Neural cell (in vitro differentiated cells): Measurements from ENCODE around the gene ARL14EPL. TPM values are rescaled to one million over a fixed set of nuclear protein-coding genes. Genes with fewer than 3 reads are reported as not detected.

Source experiments
- H2AFZ ChIP-seq: fragments of 200-600, 300-800 bp; sonication (generic), shearing (Covaris generic); 2 replicates; pipeline ENCODE4 v1.6.0; 2014; ENCODE audit warnings: low read depth, mild to moderate bottlenecking, antibody characterized with exemption, low read length, moderate library complexity
- H3F3A ChIP-seq: fragments of 200-600 bp; shearing (Covaris generic); 2 replicates; pipeline ENCODE4 v1.6.1; 2016; ENCODE audit warnings: mild to moderate bottlenecking, moderate library complexity, mixed read lengths, antibody characterized with exemption, low read length; ENCODE audit not compliant: insufficient read depth, poor library complexity, severe bottlenecking
- H3K27ac ChIP-seq: fragments of 200-600, 300-800 bp; sonication (generic), shearing (Covaris generic); 2 replicates; pipeline ENCODE4 v1.5.1; 2014; ENCODE audit warnings: mild to moderate bottlenecking, low read length, moderate library complexity
- H3K27me3 ChIP-seq: fragments of 300-800, 200-600 bp; sonication (generic), shearing (Covaris generic); 2 replicates; pipeline ENCODE4 v1.6.0; 2014; ENCODE audit warnings: mild to moderate bottlenecking, low read depth, low read length, moderate library complexity; ENCODE audit not compliant: insufficient read depth
- H3K36me3 ChIP-seq: fragments of 300-800, 200-600 bp; sonication (generic), shearing (Covaris generic); 2 replicates; pipeline ENCODE4 v1.5.1; 2014; ENCODE audit warnings: mild to moderate bottlenecking, antibody characterized with exemption, low read length, moderate library complexity; ENCODE audit not compliant: insufficient read depth
- H3K4me2 ChIP-seq: fragments of 300-800, 200-600 bp; sonication (generic), shearing (Covaris generic); 2 replicates; pipeline ENCODE4 v1.6.0; 2014; ENCODE audit warnings: mild to moderate bottlenecking, low read length
- H3K4me3 ChIP-seq: fragments of 300-800, 200-600 bp; sonication (generic), shearing (Covaris generic); 2 replicates; pipeline ENCODE4 v1.5.1; 2014; ENCODE audit warnings: mild to moderate bottlenecking, low read length, moderate library complexity
- H3K79me2 ChIP-seq: fragments of 200-600 bp; shearing (Covaris generic); replicated peaks from 2 replicates; pipeline ENCODE4 v1.6.0; 2014; ENCODE audit warnings: mild to moderate bottlenecking, low read length, moderate library complexity; ENCODE audit not compliant: insufficient read depth
- H3K9ac ChIP-seq: fragments of 300-800, 200-600 bp; sonication (generic), shearing (Covaris generic); 2 replicates; pipeline ENCODE4 v1.6.1; 2016; ENCODE audit warnings: mild to moderate bottlenecking, low read length, mixed read lengths
- H3K9me2 ChIP-seq: fragments of 200-600 bp; shearing (Covaris generic); 2 replicates; pipeline ENCODE4 v1.6.1; 2016; ENCODE audit warnings: mild to moderate bottlenecking, low read length, mixed read lengths; ENCODE audit not compliant: insufficient read depth
- H3K9me3 ChIP-seq: fragments of 200-600, 300-800 bp; sonication (generic), shearing (Covaris generic); 2 replicates; pipeline ENCODE4 v1.6.1; 2016; ENCODE audit warnings: mild to moderate bottlenecking, mixed run types, low read length, moderate library complexity, mixed read lengths
- H4K20me1 ChIP-seq: fragments of 200-600 bp; shearing (Covaris generic); 2 replicates; pipeline ENCODE4 v1.6.1; 2016; ENCODE audit warnings: mild to moderate bottlenecking, mixed run types; ENCODE audit not compliant: insufficient read depth
- EP300 ChIP-seq: fragments of 450-650 bp; conservative IDR thresholded peaks from 2 replicates; pipeline ENCODE4 v1.6.1; 2014; ENCODE audit warnings: antibody characterized with exemption, mild to moderate bottlenecking, moderate library complexity; ENCODE audit not compliant: poor library complexity, severe bottlenecking
- EZH2 ChIP-seq: fragments of 200-600, 300-800 bp; shearing (Covaris generic), sonication (generic); IDR thresholded peaks from 2 replicates; pipeline ENCODE4 v1.6.1; 2014; ENCODE audit warnings: antibody characterized with exemption, low read length, borderline replicate concordance, mild to moderate bottlenecking; ENCODE audit not compliant: insufficient read depth, poor library complexity, severe bottlenecking
- MXI1 ChIP-seq: fragments of 450-650 bp; conservative IDR thresholded peaks from 2 replicates; pipeline ENCODE4 v1.6.1; 2014; ENCODE audit warnings: antibody characterized with exemption, mild to moderate bottlenecking; ENCODE audit not compliant: poor library complexity, severe bottlenecking
- POLR2AphosphoS5 ChIP-seq: IDR thresholded peaks from 2 replicates; pipeline ENCODE4 v1.6.1; 2012
- RAD21 ChIP-seq: fragments of 450-650 bp; conservative IDR thresholded peaks from 2 replicates; pipeline ENCODE4 v1.6.1; 2014; ENCODE audit warnings: antibody characterized with exemption, mild to moderate bottlenecking, moderate library complexity
- SMC3 ChIP-seq: fragments of 450-650 bp; conservative IDR thresholded peaks from 2 replicates; pipeline ENCODE4 v1.6.1; 2014; ENCODE audit warnings: antibody characterized with exemption, mild to moderate bottlenecking, moderate library complexity; ENCODE audit not compliant: poor library complexity
- TAF1 ChIP-seq: IDR thresholded peaks from 2 replicates; pipeline ENCODE4 v1.6.1; 2012; ENCODE audit warnings: low read depth
- polyA plus RNA-seq: library from polyadenylated mRNA; depleted of rRNA; stranded (reverse); fragments of >200 nt; gene quantifications from 2 replicates; pipeline ENCODE4 v1.2.3, GENCODE V29; 2014
- TF ChIP-seq, protein P1 (sequence below): fragments of 450-650 bp; IDR thresholded peaks from 2 replicates; pipeline ENCODE4 v1.5.1; 2014; ENCODE audit warnings: antibody characterized with exemption, mild to moderate bottlenecking, moderate library complexity; ENCODE audit not compliant: poor library complexity, severe bottlenecking
- TF ChIP-seq, protein P2 (sequence below): IDR thresholded peaks from 2 replicates; pipeline ENCODE4 v1.6.1; 2012; ENCODE audit warnings: borderline replicate concordance

Gene ARL14EPL
- polyA plus RNA-seq, 1 donor from 2014 or later, result 0.24 TPM

DNA sequence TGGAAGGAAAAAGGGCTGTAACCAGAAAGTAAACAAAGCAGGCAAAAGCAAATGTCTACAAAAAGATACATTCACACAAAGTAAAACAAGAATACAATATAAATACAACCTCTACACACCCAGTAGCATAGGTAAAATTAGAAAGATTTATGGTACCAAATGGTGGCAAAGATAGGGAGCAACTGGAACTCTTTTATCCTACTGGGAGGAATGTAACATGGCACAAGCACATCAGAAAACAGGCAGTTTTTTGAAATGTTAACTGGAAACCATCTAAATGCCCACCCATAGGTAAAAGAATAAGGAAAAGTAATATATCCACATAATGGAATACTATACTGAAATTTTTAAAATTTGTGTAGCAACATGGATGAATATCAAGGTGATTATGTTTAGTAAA lies 8.7 kb upstream of the ARL14EPL start:
- Histone ChIP-seq H3K27me3 (no peaks in the 10 kb centered on the region), H3K4me3 (no peak overlapping the region), H3K36me3 (no peaks in the 10 kb centered on the region), H3K27ac (no peak overlapping the region), H4K20me1 (no peaks in the 10 kb centered on the region), H3K9me3 (no peaks in the 10 kb centered on the region), H3K79me2 (no peaks in the 10 kb centered on the region), H3K4me2 (no peak overlapping the region), H3K9ac (no peak overlapping the region), H2AFZ (no peak overlapping the region), H3F3A (no peaks in the 10 kb centered on the region), H3K9me2 (no peaks in the 10 kb centered on the region)
- no peak for TF ChIP-seq RAD21
- TF ChIP-seq EZH2, result no peak
- TF ChIP-seq POLR2AphosphoS5, result no peak
- TF ChIP-seq EP300, result no peak

DNA sequence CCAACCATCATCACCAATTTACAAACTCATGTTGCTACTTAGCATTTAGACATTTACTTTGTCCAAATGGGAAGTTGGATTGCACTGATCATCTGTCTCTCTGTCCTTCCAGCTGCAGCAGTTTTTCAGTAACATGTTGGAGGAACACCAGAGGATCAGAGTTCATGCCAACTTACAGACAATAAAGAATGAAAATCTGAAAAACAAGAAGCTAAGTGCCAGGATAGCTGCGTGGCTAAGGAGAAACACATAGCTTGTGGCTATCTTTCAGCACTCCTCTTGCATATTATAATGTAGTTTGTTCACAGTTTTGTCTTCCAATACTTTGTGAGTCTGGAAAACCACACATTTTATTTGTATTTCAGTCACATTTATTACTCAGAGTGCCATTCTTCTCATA lies 6.4 kb upstream of the ARL14EPL start:
- no peaks in the 10 kb centered on the region for H3K79me2 ChIP-seq
- TF ChIP-seq TAF1 (no peak), SMC3 (no peak), EZH2 (no peak), EP300 (no peak), MXI1 (no peak), POLR2AphosphoS5 (no peak), RAD21 (no peak)
- TF ChIP-seq, protein P1, sequence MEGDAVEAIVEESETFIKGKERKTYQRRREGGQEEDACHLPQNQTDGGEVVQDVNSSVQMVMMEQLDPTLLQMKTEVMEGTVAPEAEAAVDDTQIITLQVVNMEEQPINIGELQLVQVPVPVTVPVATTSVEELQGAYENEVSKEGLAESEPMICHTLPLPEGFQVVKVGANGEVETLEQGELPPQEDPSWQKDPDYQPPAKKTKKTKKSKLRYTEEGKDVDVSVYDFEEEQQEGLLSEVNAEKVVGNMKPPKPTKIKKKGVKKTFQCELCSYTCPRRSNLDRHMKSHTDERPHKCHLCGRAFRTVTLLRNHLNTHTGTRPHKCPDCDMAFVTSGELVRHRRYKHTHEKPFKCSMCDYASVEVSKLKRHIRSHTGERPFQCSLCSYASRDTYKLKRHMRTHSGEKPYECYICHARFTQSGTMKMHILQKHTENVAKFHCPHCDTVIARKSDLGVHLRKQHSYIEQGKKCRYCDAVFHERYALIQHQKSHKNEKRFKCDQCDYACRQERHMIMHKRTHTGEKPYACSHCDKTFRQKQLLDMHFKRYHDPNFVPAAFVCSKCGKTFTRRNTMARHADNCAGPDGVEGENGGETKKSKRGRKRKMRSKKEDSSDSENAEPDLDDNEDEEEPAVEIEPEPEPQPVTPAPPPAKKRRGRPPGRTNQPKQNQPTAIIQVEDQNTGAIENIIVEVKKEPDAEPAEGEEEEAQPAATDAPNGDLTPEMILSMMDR, result no peak
- TF ChIP-seq, protein P2, sequence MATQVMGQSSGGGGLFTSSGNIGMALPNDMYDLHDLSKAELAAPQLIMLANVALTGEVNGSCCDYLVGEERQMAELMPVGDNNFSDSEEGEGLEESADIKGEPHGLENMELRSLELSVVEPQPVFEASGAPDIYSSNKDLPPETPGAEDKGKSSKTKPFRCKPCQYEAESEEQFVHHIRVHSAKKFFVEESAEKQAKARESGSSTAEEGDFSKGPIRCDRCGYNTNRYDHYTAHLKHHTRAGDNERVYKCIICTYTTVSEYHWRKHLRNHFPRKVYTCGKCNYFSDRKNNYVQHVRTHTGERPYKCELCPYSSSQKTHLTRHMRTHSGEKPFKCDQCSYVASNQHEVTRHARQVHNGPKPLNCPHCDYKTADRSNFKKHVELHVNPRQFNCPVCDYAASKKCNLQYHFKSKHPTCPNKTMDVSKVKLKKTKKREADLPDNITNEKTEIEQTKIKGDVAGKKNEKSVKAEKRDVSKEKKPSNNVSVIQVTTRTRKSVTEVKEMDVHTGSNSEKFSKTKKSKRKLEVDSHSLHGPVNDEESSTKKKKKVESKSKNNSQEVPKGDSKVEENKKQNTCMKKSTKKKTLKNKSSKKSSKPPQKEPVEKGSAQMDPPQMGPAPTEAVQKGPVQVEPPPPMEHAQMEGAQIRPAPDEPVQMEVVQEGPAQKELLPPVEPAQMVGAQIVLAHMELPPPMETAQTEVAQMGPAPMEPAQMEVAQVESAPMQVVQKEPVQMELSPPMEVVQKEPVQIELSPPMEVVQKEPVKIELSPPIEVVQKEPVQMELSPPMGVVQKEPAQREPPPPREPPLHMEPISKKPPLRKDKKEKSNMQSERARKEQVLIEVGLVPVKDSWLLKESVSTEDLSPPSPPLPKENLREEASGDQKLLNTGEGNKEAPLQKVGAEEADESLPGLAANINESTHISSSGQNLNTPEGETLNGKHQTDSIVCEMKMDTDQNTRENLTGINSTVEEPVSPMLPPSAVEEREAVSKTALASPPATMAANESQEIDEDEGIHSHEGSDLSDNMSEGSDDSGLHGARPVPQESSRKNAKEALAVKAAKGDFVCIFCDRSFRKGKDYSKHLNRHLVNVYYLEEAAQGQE, result no peak
- H3K27ac ChIP-seq, result no peak overlapping the region
- no peak overlapping the region for H3K4me2 ChIP-seq
- no peaks in the 10 kb centered on the region for H3K36me3 ChIP-seq
- no peaks in the 10 kb centered on the region for H3K9me3 ChIP-seq
- H3K9me2 ChIP-seq, result no peaks in the 10 kb centered on the region
- no peak overlapping the region for H3K4me3 ChIP-seq
- no peaks in the 10 kb centered on the region for H4K20me1 ChIP-seq
- H3K27me3 ChIP-seq, result no peaks in the 10 kb centered on the region
- no peaks in the 10 kb centered on the region for H3F3A ChIP-seq
- H2AFZ ChIP-seq, result no peak overlapping the region
- no peak overlapping the region for H3K9ac ChIP-seq

DNA sequence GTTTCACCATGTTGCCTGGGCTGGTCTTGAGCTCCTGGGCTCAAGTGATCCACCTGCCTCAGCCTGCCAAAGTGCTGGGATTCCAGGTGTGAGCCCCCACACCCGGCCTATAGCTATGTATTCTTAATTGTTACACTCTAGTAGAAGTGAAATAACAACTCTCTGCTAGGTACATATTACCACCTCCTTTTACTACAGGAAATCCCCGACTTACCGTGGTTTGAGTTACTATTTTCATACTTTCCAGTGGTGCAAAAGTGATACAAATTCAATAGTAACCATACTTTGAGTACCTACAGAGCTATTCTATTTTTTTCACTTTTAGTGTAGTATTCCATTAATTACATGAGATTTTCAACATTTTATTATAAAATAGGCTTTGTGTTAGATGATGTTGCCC lies 719 bp downstream of the ARL14EPL start:
- H3K4me3 ChIP-seq, result no peak overlapping the region
- H4K20me1 ChIP-seq, result no peaks in the 10 kb centered on the region
- TF ChIP-seq, protein P1, result no peak
- no peak for TF ChIP-seq SMC3
- no peak for TF ChIP-seq POLR2AphosphoS5
- TF ChIP-seq EP300, result no peak
- no peak for TF ChIP-seq RAD21
- TF ChIP-seq, protein P2, result no peak
- TF ChIP-seq TAF1, result no peak
- no peak for TF ChIP-seq MXI1
- TF ChIP-seq EZH2, result no peak
- no peaks in the 10 kb centered on the region for H3K27me3 ChIP-seq
- H3K27ac ChIP-seq, result no peak overlapping the region
- H2AFZ ChIP-seq, result no peak overlapping the region
- H3K9me3 ChIP-seq, result no peaks in the 10 kb centered on the region
- H3K36me3 ChIP-seq, result no peaks in the 10 kb centered on the region
- H3F3A ChIP-seq, result no peaks in the 10 kb centered on the region
- H3K9me2 ChIP-seq, result no peaks in the 10 kb centered on the region
- H3K79me2 ChIP-seq, result no peaks in the 10 kb centered on the region
- no peak overlapping the region for H3K9ac ChIP-seq
- no peak overlapping the region for H3K4me2 ChIP-seq
